Glomerular endothelial cell (primary cell): Measurements from ENCODE around the gene SCYGR2. TPM values are rescaled to one million over a fixed set of nuclear protein-coding genes. Genes with fewer than 3 reads are reported as not detected.
A peak's percentile ranks its signal among the peaks of the same experiment; 100 is the strongest.

Experiments used
- DNase-seq: peaks from one replicate; pipeline ENCODE4 v3.0.0-alpha.2; 2011; ENCODE audit warnings: low read depth, low spot score; ENCODE audit errors: extremely low read depth
- total RNA-seq: library from RNA; depleted of rRNA; stranded (reverse); fragments of >200 nt; gene quantifications from 2 replicates; pipeline ENCODE4 v1.2.3, GENCODE V29; 2015

The SCYGR2 gene
- total RNA-seq, 1 donor from 2014 or later: not detected

- no peak for DNase-seq
These were observed 14.0 kb downstream of the SCYGR2 start for GRCh38 chr2:227612546-227613271.

- DNase-seq: no peak
These were observed 14.6 kb downstream of the SCYGR2 start for GRCh38 chr2:227613272-227613660.

- no peak for DNase-seq
These were observed 15.6 kb downstream of the SCYGR2 start for GRCh38 chr2:227614246-227614645.

GRCh38 chr2:227614740-227615139, 16.0 kb downstream of the SCYGR2 start, which contains the start of gene SCYGR3:
Gene SCYGR3, minus strand, starts transcription at chr2:227614840. Its CDS starts 0 bp downstream, at chr2:227614840.
- no peak for DNase-seq

GRCh38 chr2:227615181-227615580, 16.5 kb downstream of the SCYGR2 start:
- DNase-seq: no peak

GRCh38 chr2:227615906-227616305, 17.2 kb downstream of the SCYGR2 start:
- no peak for DNase-seq

- no peak for DNase-seq
These were observed 17.9 kb downstream of the SCYGR2 start for GRCh38 chr2:227616631-227617030.

- no peak for DNase-seq
These were observed 18.9 kb downstream of the SCYGR2 start, which contains the start of gene SCYGR4 for GRCh38 chr2:227617316-227618230. Gene SCYGR4, plus strand, starts transcription at chr2:227617498. Its CDS starts 0 bp downstream, at chr2:227617498.

GRCh38 chr2:227623226-227623625, 24.5 kb downstream of the SCYGR2 start:
- DNase-seq: peak; percentile 31

- no peak for DNase-seq
These were observed 26.7 kb downstream of the SCYGR2 start for GRCh38 chr2:227625420-227625819.

- DNase-seq: no peak
These were observed 28.0 kb downstream of the SCYGR2 start for GRCh38 chr2:227626580-227627151.

GRCh38 chr2:227627769-227628168, 29.1 kb downstream of the SCYGR2 start:
- DNase-seq: no peak

GRCh38 chr2:227629435-227629834, 30.7 kb downstream of the SCYGR2 start:
- no peak for DNase-seq

GRCh38 chr2:227630322-227630721, 31.6 kb downstream of the SCYGR2 start:
- no peak for DNase-seq

GRCh38 chr2:227632827-227633226, 34.1 kb downstream of the SCYGR2 start:
- no peak for DNase-seq

GRCh38 chr2:227634201-227634600, 35.5 kb downstream of the SCYGR2 start:
- no peak for DNase-seq

- no peak for DNase-seq
These were observed 44.0 kb downstream of the SCYGR2 start for GRCh38 chr2:227642656-227643055.

- DNase-seq: no peak
These were observed 45.4 kb downstream of the SCYGR2 start for GRCh38 chr2:227643990-227644551.
